ENCODE measurements around the gene ATP6V1G2. TPM values are rescaled to one million over a fixed set of nuclear protein-coding genes. Genes with fewer than 3 reads are reported as not detected.
A peak's percentile ranks its signal among the peaks of the same experiment; 100 is the strongest.

The ATP6V1G2 gene
- total RNA-seq, 1 experiment from 2014 or later: 1.2 TPM

DNA sequence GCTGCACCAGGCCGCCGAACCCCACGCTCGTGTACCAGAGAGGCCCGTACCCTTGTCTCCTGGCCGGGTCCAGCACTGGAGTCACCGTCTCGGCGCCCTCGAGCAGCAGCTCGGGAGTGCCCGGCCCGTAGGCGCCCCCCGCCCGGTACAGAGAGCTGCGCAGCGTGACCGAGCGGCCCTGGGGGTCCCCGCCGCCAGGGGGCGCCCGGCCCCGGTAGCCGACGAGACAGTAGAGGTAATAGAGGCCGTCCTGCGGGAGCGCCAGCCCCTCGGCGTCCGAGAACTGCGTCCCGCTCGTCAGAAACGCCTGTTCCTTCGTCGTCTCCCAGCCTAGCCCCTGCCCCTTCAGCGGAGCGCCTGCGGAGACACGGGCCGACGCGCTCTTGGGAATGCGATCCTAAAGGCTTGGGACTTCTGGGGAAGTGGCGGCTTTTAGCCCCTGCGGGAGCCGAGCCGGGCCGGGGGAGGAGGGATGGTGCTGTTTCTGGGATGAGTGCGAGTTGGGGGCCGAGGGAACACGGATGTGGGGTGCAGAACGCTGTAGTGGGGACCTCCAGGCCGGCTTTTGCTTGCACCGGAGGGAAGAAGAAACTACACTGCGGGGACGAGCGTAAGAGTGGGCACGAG is 34.5 kb upstream of the ATP6V1G2 start:
- TF ChIP-seq, protein P1, sequence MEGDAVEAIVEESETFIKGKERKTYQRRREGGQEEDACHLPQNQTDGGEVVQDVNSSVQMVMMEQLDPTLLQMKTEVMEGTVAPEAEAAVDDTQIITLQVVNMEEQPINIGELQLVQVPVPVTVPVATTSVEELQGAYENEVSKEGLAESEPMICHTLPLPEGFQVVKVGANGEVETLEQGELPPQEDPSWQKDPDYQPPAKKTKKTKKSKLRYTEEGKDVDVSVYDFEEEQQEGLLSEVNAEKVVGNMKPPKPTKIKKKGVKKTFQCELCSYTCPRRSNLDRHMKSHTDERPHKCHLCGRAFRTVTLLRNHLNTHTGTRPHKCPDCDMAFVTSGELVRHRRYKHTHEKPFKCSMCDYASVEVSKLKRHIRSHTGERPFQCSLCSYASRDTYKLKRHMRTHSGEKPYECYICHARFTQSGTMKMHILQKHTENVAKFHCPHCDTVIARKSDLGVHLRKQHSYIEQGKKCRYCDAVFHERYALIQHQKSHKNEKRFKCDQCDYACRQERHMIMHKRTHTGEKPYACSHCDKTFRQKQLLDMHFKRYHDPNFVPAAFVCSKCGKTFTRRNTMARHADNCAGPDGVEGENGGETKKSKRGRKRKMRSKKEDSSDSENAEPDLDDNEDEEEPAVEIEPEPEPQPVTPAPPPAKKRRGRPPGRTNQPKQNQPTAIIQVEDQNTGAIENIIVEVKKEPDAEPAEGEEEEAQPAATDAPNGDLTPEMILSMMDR (IDR thresholded peaks at IDR 0.05; ENCODE audit: unreplicated experiment): peak; percentile 87
- no peaks in the 10 kb centered on the region for H3K27me3 Mint-ChIP-seq (ENCODE audit: insufficient read depth, unreplicated experiment)
- peaks cover 3% of the 10 kb centered on the region for H3K36me3 Mint-ChIP-seq (ENCODE audit: insufficient read depth, unreplicated experiment)
- CTCF ChIA-PET: interaction anchor here (0.6 to 18.9 kb wide), 8 partner anchors 9 to 1016 kb away, joined by 3 to 215 read pairs (median 4); partner anchors contain the start of genes NCR3 and NFKBIL1
- peak; percentile 61 for DNase-seq (ENCODE audit: unreplicated experiment)
- POLR2A ChIA-PET: interaction anchor here (0.7 to 1.5 kb wide), 3 partner anchors 17 to 121 kb away, joined by 4 read pairs; partner anchors contain the start of gene DDX39B
- BruUV-seq (replicated peaks): no TSS peak
- peak overlapping the region; percentile 66 for H3K27ac Mint-ChIP-seq (ENCODE audit: low read depth, unreplicated experiment)
- H3K4me1 Mint-ChIP-seq (ENCODE audit: insufficient read depth, unreplicated experiment): peaks cover 10% of the 10 kb centered on the region
- intact Hi-C loops (cut with micrococcal nuclease): loop anchor here (1.0 to 5.0 kb wide), 2 partner anchors 17 to 34 kb away; partner anchors contain the start of genes ATP6V1G2 and NFKBIL1
- H3K4me3 Mint-ChIP-seq (ENCODE audit: unreplicated experiment): peak overlapping the region; percentile 96
- H3K9me3 Mint-ChIP-seq (ENCODE audit: unreplicated experiment): no peaks in the 10 kb centered on the region

- TF ChIP-seq, protein P1 (IDR thresholded peaks at IDR 0.05; ENCODE audit: unreplicated experiment): no peak
- intact Hi-C loops (cut with micrococcal nuclease): loop anchor here (5.0 kb wide), 1 partner anchor 33 kb away; the partner anchor contains the start of genes ATP6V1G2 and NFKBIL1
- no peaks in the 10 kb centered on the region for H3K9me3 Mint-ChIP-seq (ENCODE audit: unreplicated experiment)
- H3K36me3 Mint-ChIP-seq (ENCODE audit: insufficient read depth, unreplicated experiment): peaks cover 7% of the 10 kb centered on the region
- ChIA-PET POLR2A (interaction anchor here (0.7 to 1.1 kb wide), 2 partner anchors 17 to 122 kb away, joined by 4 read pairs; no protein-coding TSS in a partner anchor), CTCF (interaction anchor here (0.6 to 18.9 kb wide), 8 partner anchors 10 to 551 kb away, joined by 3 to 215 read pairs (median 4); partner anchors contain the start of genes NCR3 and NFKBIL1)
- H3K4me3 Mint-ChIP-seq (ENCODE audit: unreplicated experiment): no peak overlapping the region
- no peak overlapping the region for H3K27ac Mint-ChIP-seq (ENCODE audit: low read depth, unreplicated experiment)
- no peak for DNase-seq (ENCODE audit: unreplicated experiment)
- no peaks in the 10 kb centered on the region for H3K27me3 Mint-ChIP-seq (ENCODE audit: insufficient read depth, unreplicated experiment)
- BruUV-seq (replicated peaks): no TSS peak
- H3K4me1 Mint-ChIP-seq (ENCODE audit: insufficient read depth, unreplicated experiment): peaks cover 10% of the 10 kb centered on the region
Measured at GRCh38 chr6:31580438-31580740, 34.0 kb upstream of the ATP6V1G2 start.

- no peak overlapping the region for H3K4me3 Mint-ChIP-seq (ENCODE audit: unreplicated experiment)
- ChIA-PET CTCF (interaction anchor here (0.6 to 18.9 kb wide), 8 partner anchors 9 to 552 kb away, joined by 3 to 215 read pairs (median 4); partner anchors contain the start of genes NCR3 and NFKBIL1), POLR2A (interaction anchor here (0.6 to 1.7 kb wide), 3 partner anchors 30 to 599 kb away, joined by 4 to 10 read pairs (median 4); partner anchors contain the start of gene DDX39B)
- no peak overlapping the region for H3K27ac Mint-ChIP-seq (ENCODE audit: low read depth, unreplicated experiment)
- H3K27me3 Mint-ChIP-seq (ENCODE audit: insufficient read depth, unreplicated experiment): peaks cover under 1% of the 10 kb centered on the region
- no peaks in the 10 kb centered on the region for H3K9me3 Mint-ChIP-seq (ENCODE audit: unreplicated experiment)
- TF ChIP-seq, protein P1 (IDR thresholded peaks at IDR 0.05; ENCODE audit: unreplicated experiment): no peak
- DNase-seq (ENCODE audit: unreplicated experiment): no peak
- H3K4me1 Mint-ChIP-seq (ENCODE audit: insufficient read depth, unreplicated experiment): peaks cover 10% of the 10 kb centered on the region
- no TSS peak for BruUV-seq (replicated peaks)
- intact Hi-C loops (cut with micrococcal nuclease): loop anchor here (5.0 kb wide), 1 partner anchor 32 kb away; the partner anchor contains the start of genes ATP6V1G2 and NFKBIL1
- peaks cover 7% of the 10 kb centered on the region for H3K36me3 Mint-ChIP-seq (ENCODE audit: insufficient read depth, unreplicated experiment)
Measured at GRCh38 chr6:31579546-31580437, 33.4 kb upstream of the ATP6V1G2 start.

Data from MCF 10A (cell line).